Thoracic aorta endothelial cell (primary cell): ENCODE measurements around the gene TRIM2. TPM values are rescaled to one million over a fixed set of nuclear protein-coding genes. Genes with fewer than 3 reads are reported as not detected.

Source experiments
- small RNA-seq: library from RNA; depleted of rRNA; stranded (forward); fragments of <200 nt; gene quantifications from one replicate; pipeline ENCODE3, GENCODE V24; 2012
- total RNA-seq: library from RNA; depleted of rRNA; stranded (reverse); fragments of >200 nt; gene quantifications from 2 replicates; pipeline ENCODE4 v1.2.3, GENCODE V29; 2012

Gene TRIM2
- total RNA-seq = 14.8 and 29.9 TPM in 2 replicates

DNA sequence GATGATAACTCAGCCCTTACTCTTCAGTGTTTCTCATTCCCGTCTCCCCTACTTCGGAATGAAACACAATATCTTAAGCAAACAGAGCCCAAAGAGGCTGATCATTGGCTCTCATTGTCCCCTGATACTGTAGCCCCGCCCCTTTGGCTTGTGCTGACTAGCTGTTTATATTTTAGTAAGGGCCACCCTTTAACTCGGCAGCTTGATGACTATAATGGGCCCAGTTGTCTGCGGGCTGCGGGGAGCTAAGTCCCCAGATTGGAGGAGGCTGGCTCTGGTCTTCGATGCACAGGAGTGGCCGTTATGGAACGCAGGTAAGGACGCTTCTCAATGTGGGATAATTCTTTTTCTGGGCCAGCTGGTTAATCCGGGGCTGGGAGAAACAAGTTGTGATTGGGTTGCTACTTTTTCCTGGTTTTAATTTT lies at the start of gene TRIM2:
TRIM2 (plus strand) TSS at position 197 of the 425 bp plus-strand sequence; CDS start at position 285, 88 bp downstream.

DNA sequence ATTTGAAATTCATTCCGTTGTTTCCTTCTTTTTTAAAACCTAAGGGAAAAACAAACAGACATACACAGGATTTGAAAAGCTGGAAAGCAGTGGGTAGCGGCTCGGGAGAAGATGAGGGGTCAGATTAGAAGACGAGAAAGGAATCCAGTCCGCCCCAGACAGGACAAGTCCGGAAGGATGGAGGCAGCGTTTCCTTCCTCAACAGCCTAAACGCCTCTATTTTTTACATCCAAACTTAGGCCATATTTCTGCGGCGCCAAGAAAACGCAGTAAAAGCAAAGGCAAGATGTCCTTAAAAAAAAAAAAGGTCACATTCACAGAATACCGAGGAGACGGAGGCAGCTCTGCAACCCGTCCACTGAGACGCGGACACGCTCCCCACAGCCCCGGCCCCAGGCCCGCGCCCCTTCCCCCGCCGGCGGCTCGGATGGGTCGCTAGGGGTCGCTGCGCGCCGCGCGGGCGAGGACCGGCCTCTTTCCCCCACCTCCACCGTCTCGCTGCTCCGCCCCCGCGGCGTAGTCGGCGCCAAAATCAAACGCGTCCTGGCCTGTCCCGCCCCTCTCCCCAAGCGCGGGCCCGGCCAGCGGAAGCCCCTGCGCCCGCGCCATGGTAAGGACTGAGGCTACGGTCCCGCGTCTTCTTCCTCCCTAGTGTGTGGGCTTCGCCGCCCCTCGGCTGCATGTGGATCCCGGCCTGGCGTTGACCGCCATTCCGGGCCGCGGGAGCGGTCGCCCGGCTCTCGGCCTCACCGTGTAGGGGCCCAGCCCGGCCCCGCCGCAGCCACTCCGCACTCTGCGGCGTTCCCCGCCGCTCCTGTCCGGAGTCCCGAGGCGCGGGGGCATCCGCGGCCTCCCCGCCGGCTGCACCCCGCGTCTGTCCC lies 140.1 kb downstream of the TRIM2 start, which contains the start of gene MND1:
MND1 (plus strand) TSS at position 558 of the 881 bp plus-strand sequence; CDS start at position 608, 50 bp downstream.

Small RNA genes within 50 kb of the gene (small RNA-seq; reads per million reads assigned to genes)
- gene RF00019 (not detected), gene RN7SL419P (not detected), gene RNU6-1196P (not detected)

Other genes with a start within 250 kb of the TRIM2 start
- 5.2 and 6.9 TPM in 2 replicates for gene MND1, start 140.2 kb downstream of the TRIM2 start, total RNA-seq